ENCODE results near the gene LRRTM3. TPM values are rescaled to one million over a fixed set of nuclear protein-coding genes. Genes with fewer than 3 reads are reported as not detected.

LRRTM3 gene
- not detected in 2 replicates for total RNA-seq

DNA sequence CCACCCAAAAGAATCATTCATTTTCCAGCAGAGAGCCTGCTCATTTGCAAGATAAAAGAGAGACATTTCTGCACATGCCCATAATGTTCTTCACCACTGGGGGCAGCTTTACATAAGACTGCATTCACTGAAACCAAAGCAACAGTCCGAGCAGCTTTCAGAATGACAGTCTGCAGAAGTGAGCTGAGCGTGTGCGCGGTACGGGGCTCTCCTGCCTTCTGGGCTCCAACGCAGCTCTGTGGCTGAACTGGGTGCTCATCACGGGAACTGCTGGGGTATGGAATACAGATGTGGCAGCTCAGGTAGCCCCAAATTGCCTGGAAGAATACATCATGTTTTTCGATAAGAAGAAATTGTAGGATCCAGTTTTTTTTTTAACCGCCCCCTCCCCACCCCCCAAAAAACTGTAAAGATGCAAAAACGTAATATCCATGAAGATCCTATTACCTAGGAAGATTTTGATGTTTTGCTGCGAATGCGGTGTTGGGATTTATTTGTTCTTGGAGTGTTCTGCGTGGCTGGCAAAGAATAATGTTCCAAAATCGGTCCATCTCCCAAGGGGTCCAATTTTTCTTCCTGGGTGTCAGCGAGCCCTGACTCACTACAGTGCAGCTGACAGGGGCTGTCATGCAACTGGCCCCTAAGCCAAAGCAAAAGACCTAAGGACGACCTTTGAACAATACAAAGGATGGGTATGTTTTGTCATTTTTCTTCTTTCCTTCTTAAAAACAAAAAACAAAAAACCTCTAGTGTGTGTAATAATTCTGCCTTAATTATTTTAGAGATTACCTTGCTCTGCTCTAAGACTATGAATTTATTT, at the start of gene LRRTM3:
Gene LRRTM3, plus strand, starts transcription at position 141 of the 820 bp plus-strand sequence.

